ENCODE results near the gene RARG.

The RARG gene

GRCh38 chr12:53223389-53224060 lies 8.5 kb downstream of the RARG start (continued):
- TF ChIP-seq, protein P1, sequence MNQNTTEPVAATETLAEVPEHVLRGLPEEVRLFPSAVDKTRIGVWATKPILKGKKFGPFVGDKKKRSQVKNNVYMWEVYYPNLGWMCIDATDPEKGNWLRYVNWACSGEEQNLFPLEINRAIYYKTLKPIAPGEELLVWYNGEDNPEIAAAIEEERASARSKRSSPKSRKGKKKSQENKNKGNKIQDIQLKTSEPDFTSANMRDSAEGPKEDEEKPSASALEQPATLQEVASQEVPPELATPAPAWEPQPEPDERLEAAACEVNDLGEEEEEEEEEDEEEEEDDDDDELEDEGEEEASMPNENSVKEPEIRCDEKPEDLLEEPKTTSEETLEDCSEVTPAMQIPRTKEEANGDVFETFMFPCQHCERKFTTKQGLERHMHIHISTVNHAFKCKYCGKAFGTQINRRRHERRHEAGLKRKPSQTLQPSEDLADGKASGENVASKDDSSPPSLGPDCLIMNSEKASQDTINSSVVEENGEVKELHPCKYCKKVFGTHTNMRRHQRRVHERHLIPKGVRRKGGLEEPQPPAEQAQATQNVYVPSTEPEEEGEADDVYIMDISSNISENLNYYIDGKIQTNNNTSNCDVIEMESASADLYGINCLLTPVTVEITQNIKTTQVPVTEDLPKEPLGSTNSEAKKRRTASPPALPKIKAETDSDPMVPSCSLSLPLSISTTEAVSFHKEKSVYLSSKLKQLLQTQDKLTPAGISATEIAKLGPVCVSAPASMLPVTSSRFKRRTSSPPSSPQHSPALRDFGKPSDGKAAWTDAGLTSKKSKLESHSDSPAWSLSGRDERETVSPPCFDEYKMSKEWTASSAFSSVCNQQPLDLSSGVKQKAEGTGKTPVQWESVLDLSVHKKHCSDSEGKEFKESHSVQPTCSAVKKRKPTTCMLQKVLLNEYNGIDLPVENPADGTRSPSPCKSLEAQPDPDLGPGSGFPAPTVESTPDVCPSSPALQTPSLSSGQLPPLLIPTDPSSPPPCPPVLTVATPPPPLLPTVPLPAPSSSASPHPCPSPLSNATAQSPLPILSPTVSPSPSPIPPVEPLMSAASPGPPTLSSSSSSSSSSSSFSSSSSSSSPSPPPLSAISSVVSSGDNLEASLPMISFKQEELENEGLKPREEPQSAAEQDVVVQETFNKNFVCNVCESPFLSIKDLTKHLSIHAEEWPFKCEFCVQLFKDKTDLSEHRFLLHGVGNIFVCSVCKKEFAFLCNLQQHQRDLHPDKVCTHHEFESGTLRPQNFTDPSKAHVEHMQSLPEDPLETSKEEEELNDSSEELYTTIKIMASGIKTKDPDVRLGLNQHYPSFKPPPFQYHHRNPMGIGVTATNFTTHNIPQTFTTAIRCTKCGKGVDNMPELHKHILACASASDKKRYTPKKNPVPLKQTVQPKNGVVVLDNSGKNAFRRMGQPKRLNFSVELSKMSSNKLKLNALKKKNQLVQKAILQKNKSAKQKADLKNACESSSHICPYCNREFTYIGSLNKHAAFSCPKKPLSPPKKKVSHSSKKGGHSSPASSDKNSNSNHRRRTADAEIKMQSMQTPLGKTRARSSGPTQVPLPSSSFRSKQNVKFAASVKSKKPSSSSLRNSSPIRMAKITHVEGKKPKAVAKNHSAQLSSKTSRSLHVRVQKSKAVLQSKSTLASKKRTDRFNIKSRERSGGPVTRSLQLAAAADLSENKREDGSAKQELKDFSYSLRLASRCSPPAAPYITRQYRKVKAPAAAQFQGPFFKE (tag by site-specific recombination; IDR thresholded peaks at IDR 0.05; ENCODE audit: borderline replicate concordance) = no peak
- no peak for TF ChIP-seq ZNF155 (tag by site-specific recombination; IDR thresholded peaks at IDR 0.05)
- no peak for TF ChIP-seq ZNF555 (tag by site-specific recombination; conservative IDR thresholded peaks at IDR 0.05)
- TF ChIP-seq ZNF596 (tag by site-specific recombination; IDR thresholded peaks at IDR 0.05) = no peak
- no peak for TF ChIP-seq SP7 (tag by site-specific recombination; IDR thresholded peaks at IDR 0.05)
- TF ChIP-seq ZNF223 (tag by site-specific recombination; IDR thresholded peaks at IDR 0.05) = no peak
- no peak for TF ChIP-seq BCL6B (tag by site-specific recombination; IDR thresholded peaks at IDR 0.05)
- no peak for TF ChIP-seq REST (tag by site-specific recombination; IDR thresholded peaks at IDR 0.05)
- TF ChIP-seq ZNF521 (tag by site-specific recombination; IDR thresholded peaks at IDR 0.05) = no peak

GRCh38 chr12:53222806-53223261 lies 9.2 kb downstream of the RARG start:
- no peak overlapping the region for H3K27ac ChIP-seq (ENCODE audit: extremely low read depth, low read depth, low read length)
- POLR2A ChIA-PET = interaction anchor here (0.5 to 0.6 kb wide), 2 partner anchors 12 to 113 kb away, joined by 3 to 4 read pairs; no protein-coding TSS in a partner anchor
- TF ChIP-seq ZNF16 (tag by site-specific recombination; IDR thresholded peaks at IDR 0.05; ENCODE audit: low read depth) = no peak
- no peak for TF ChIP-seq ZNF768 (tag by site-specific recombination; IDR thresholded peaks at IDR 0.05)
- TF ChIP-seq ZNF280D (tag by site-specific recombination; IDR thresholded peaks at IDR 0.05) = no peak
- no peak for TF ChIP-seq ZNF623 (tag by site-specific recombination; IDR thresholded peaks at IDR 0.05)
- TF ChIP-seq, protein P2, sequence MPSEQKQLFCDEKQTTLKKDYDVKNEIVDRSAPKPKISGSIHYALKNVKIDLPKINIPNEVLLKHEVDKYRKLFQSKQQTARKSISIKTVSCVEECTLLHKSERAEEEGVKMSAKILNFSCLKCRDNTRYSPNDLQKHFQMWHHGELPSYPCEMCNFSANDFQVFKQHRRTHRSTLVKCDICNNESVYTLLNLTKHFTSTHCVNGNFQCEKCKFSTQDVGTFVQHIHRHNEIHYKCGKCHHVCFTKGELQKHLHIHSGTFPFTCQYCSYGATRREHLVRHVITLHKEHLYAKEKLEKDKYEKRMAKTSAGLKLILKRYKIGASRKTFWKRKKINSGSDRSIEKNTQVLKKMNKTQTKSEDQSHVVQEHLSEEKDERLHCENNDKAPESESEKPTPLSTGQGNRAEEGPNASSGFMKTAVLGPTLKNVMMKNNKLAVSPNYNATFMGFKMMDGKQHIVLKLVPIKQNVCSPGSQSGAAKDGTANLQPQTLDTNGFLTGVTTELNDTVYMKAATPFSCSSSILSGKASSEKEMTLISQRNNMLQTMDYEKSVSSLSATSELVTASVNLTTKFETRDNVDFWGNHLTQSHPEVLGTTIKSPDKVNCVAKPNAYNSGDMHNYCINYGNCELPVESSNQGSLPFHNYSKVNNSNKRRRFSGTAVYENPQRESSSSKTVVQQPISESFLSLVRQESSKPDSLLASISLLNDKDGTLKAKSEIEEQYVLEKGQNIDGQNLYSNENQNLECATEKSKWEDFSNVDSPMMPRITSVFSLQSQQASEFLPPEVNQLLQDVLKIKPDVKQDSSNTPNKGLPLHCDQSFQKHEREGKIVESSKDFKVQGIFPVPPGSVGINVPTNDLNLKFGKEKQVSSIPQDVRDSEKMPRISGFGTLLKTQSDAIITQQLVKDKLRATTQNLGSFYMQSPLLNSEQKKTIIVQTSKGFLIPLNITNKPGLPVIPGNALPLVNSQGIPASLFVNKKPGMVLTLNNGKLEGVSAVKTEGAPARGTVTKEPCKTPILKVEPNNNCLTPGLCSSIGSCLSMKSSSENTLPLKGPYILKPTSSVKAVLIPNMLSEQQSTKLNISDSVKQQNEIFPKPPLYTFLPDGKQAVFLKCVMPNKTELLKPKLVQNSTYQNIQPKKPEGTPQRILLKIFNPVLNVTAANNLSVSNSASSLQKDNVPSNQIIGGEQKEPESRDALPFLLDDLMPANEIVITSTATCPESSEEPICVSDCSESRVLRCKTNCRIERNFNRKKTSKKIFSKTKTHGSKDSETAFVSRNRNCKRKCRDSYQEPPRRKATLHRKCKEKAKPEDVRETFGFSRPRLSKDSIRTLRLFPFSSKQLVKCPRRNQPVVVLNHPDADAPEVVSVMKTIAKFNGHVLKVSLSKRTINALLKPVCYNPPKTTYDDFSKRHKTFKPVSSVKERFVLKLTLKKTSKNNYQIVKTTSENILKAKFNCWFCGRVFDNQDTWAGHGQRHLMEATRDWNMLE (tag by site-specific recombination; conservative IDR thresholded peaks at IDR 0.05; ENCODE audit: low read depth) = no peak
- TF ChIP-seq GLIS2 (tag by site-specific recombination; IDR thresholded peaks at IDR 0.05) = peak; percentile 39; the same call in 1 of the 2 replicates
- no peak for TF ChIP-seq ZNF292 (tag by site-specific recombination; IDR thresholded peaks at IDR 0.05; ENCODE audit: borderline replicate concordance, low read depth)

More at GRCh38 chr12:53222806-53223261, 9.2 kb downstream of the RARG start:
- Histone ChIP-seq H3K4me1 (ENCODE audit: control insufficient read depth, insufficient read depth, low read length) (peaks cover 4% of the 10 kb centered on the region), H3K4me3 (ENCODE audit: low read depth, low read length) (no peak overlapping the region), H3K36me3 (ENCODE audit: control insufficient read depth in 2 of 2, insufficient read depth in 1 of 2, low read length in 2 of 2) (no peaks in the 10 kb centered on the region), H3K9me3 (ENCODE audit: control insufficient read depth, insufficient read depth, low read depth, low read length) (no peaks in the 10 kb centered on the region)
- CTCF ChIA-PET = interaction anchor here (1.1 to 1.2 kb wide), 2 partner anchors 8 to 9 kb away, joined by 4 to 5 read pairs; no protein-coding TSS in a partner anchor

Measured in HEK293 (cell line).